ENCODE data around the gene PPL. TPM values are rescaled to one million over a fixed set of nuclear protein-coding genes. Genes with fewer than 3 reads are reported as not detected.
"Not testable (repeated sequence)": the region's sequence is repeated elsewhere in the genome, so short reads cannot be mapped to it uniquely, and the experiment has no call there.

Gene PPL
- total RNA-seq, 4 donors from 2014 or later = 12.8 to 23.1 (median 18.3) TPM

- DNase-seq (no peak), ATAC-seq (no peak)
- no peaks in the 10 kb centered on the region for H3K36me3 ChIP-seq
- no peaks in the 10 kb centered on the region for H3K9me3 ChIP-seq
- H3K27ac ChIP-seq = peak overlapping the region; percentile 93 to 97 (median 96)
- in situ Hi-C loops (cut with MboI; ENCODE audit: low sequenced_read_pairs in 4 of 4) = no loop called here
- no peak overlapping the region for H3K4me3 ChIP-seq
- peaks cover 43 to 60% of the 10 kb centered on the region in 2 donors for H3K4me1 ChIP-seq
- no peaks in the 10 kb centered on the region for H3K27me3 ChIP-seq
- TF ChIP-seq POLR2A (IDR thresholded peaks at IDR 0.05) = no peak
- TF ChIP-seq CTCF (IDR thresholded peaks at IDR 0.05 in 4 of 5, conservative IDR thresholded peaks at IDR 0.05 in 1 of 5) = no peak
- intact Hi-C loops (cut with DNase I; ENCODE audit: low total_unique reads) = no loop called here
Measured at GRCh38 chr16:4976079-4976478, 39.1 kb upstream of the PPL start.

GRCh38 chr16:4972938-4973587, 36.1 kb upstream of the PPL start:
- ATAC-seq = peak in 1 of 2 donors; percentile 23

GRCh38 chr16:4970010-4970409, 33.1 kb upstream of the PPL start:
- DNase-seq (no peak), ATAC-seq (no peak)
- Histone ChIP-seq H3K4me1 (peaks cover 46 to 49% of the 10 kb centered on the region in 2 donors), H3K27ac (peak overlapping the region; percentile 71 to 96 (median 77)), H3K4me3 (no peak overlapping the region), H3K27me3 (no peaks in the 10 kb centered on the region), H3K9me3 (no peaks in the 10 kb centered on the region), H3K36me3 (no peaks in the 10 kb centered on the region)
- intact Hi-C loops (cut with DNase I; ENCODE audit: low total_unique reads) (no loop called here), in situ Hi-C loops (cut with MboI; ENCODE audit: low sequenced_read_pairs in 4 of 4) (loop anchor here in 1 of 4 donors (25.0 kb wide), 1 partner anchor 483 kb away; the partner anchor contains the start of gene HMOX2)
- TF ChIP-seq CTCF (IDR thresholded peaks at IDR 0.05 in 4 of 5, conservative IDR thresholded peaks at IDR 0.05 in 1 of 5) (no peak), POLR2A (IDR thresholded peaks at IDR 0.05) (no peak)

More at GRCh38 chr16:4972938-4973587, 36.1 kb upstream of the PPL start:
- Histone ChIP-seq H3K4me1 (peaks cover 54 to 65% of the 10 kb centered on the region in 2 donors), H3K27me3 (no peaks in the 10 kb centered on the region), H3K36me3 (no peaks in the 10 kb centered on the region), H3K4me3 (no peak overlapping the region), H3K27ac (peak overlapping the region; percentile 26 to 97 (median 87)), H3K9me3 (no peaks in the 10 kb centered on the region)
- TF ChIP-seq CTCF (IDR thresholded peaks at IDR 0.05 in 4 of 5, conservative IDR thresholded peaks at IDR 0.05 in 1 of 5) (no peak), POLR2A (IDR thresholded peaks at IDR 0.05) (no peak)
- intact Hi-C loops (cut with DNase I; ENCODE audit: low total_unique reads) (no loop called here), in situ Hi-C loops (cut with MboI; ENCODE audit: low sequenced_read_pairs in 4 of 4) (loop anchor here in 1 of 4 donors (25.0 kb wide), 1 partner anchor 486 kb away; the partner anchor contains the start of gene HMOX2)
- peak; percentile 55 for DNase-seq

GRCh38 chr16:4968879-4969483, 32.0 kb upstream of the PPL start:
- intact Hi-C loops (cut with DNase I; ENCODE audit: low total_unique reads) = no loop called here
- H3K4me1 ChIP-seq = peaks cover 46 to 49% of the 10 kb centered on the region in 2 donors
- H3K9me3 ChIP-seq = no peaks in the 10 kb centered on the region
- TF ChIP-seq CTCF (IDR thresholded peaks at IDR 0.05 in 4 of 5, conservative IDR thresholded peaks at IDR 0.05 in 1 of 5) (no peak), POLR2A (IDR thresholded peaks at IDR 0.05) (no peak)
- no peak for ATAC-seq
- no peaks in the 10 kb centered on the region for H3K27me3 ChIP-seq
- no peak for DNase-seq
- H3K36me3 ChIP-seq = no peaks in the 10 kb centered on the region
- in situ Hi-C loops (cut with MboI; ENCODE audit: low sequenced_read_pairs in 4 of 4) = loop anchor here in 1 of 4 donors (25.0 kb wide), 1 partner anchor 482 kb away; the partner anchor contains the start of gene HMOX2
- peak overlapping the region in 1 of 4 donors; percentile 5 for H3K4me3 ChIP-seq
- peak overlapping the region; percentile 71 to 96 (median 77) for H3K27ac ChIP-seq

GRCh38 chr16:4968278-4968677, 31.3 kb upstream of the PPL start:
- ATAC-seq; H3K4me3 ChIP-seq; intact Hi-C loops (cut with DNase I; ENCODE audit: low total_unique reads); H3K36me3 ChIP-seq; H3K9me3 ChIP-seq; DNase-seq; H3K27me3 ChIP-seq: not testable (repeated sequence)
- H3K4me1 ChIP-seq = peaks cover 43 to 46% of the 10 kb centered on the region in 2 donors
- in situ Hi-C loops (cut with MboI; ENCODE audit: low sequenced_read_pairs in 4 of 4) = loop anchor here in 1 of 4 donors (25.0 kb wide), 1 partner anchor 481 kb away; the partner anchor contains the start of gene HMOX2
- H3K27ac ChIP-seq = peak overlapping the region; percentile 71 to 96 (median 77)

Data from gastrocnemius medialis (tissue), 4 donors.